Measurements from ENCODE around the gene PHKA2.

The PHKA2 gene

GRCh38 chrX:18887177-18887824 lies 96.6 kb downstream of the PHKA2 start:
- Histone ChIP-seq H3K9me3 (ENCODE audit: control insufficient read depth, low read length) (no peaks in the 10 kb centered on the region), H3K4me3 (ENCODE audit: insufficient read depth, low read depth, low read length) (peak overlapping the region; percentile 4), H3K4me1 (ENCODE audit: control insufficient read depth, insufficient read depth, low read length) (no peaks in the 10 kb centered on the region), H3K27ac (ENCODE audit: insufficient read depth, low read depth, low read length, poor library complexity, severe bottlenecking) (no peak overlapping the region), H3K36me3 (ENCODE audit: control insufficient read depth, insufficient read depth, low read length) (no peaks in the 10 kb centered on the region), H3K27me3 (ENCODE audit: control insufficient read depth, insufficient read depth, low read length, poor library complexity, severe bottlenecking) (peaks cover 10% of the 10 kb centered on the region)
- WGBS, 2 experiments, result 57 to 59% methylated on average over 25 of the region's 25 CpGs

- H3K36me3 ChIP-seq (ENCODE audit: control insufficient read depth, insufficient read depth, low read length), result no peaks in the 10 kb centered on the region
- H3K9me3 ChIP-seq (ENCODE audit: control insufficient read depth, low read length), result no peaks in the 10 kb centered on the region
- no peak overlapping the region for H3K27ac ChIP-seq (ENCODE audit: insufficient read depth, low read depth, low read length, poor library complexity, severe bottlenecking)
- WGBS, 2 experiments, result 11 to 13% methylated on average over 24 to 26 of the region's 26 CpGs
- no peaks in the 10 kb centered on the region for H3K4me1 ChIP-seq (ENCODE audit: control insufficient read depth, insufficient read depth, low read length)
- peak overlapping the region; percentile 4 for H3K4me3 ChIP-seq (ENCODE audit: insufficient read depth, low read depth, low read length)
- H3K27me3 ChIP-seq (ENCODE audit: control insufficient read depth, insufficient read depth, low read length, poor library complexity, severe bottlenecking), result peaks cover 10% of the 10 kb centered on the region
Measured at GRCh38 chrX:18886344-18887161, 97.4 kb downstream of the PHKA2 start.

GRCh38 chrX:18886005-18886343 lies 97.9 kb downstream of the PHKA2 start:
- H3K27me3 ChIP-seq (ENCODE audit: control insufficient read depth, insufficient read depth, low read length, poor library complexity, severe bottlenecking), result peaks cover 10% of the 10 kb centered on the region
- H3K9me3 ChIP-seq (ENCODE audit: control insufficient read depth, low read length), result no peaks in the 10 kb centered on the region
- WGBS, 2 experiments, result 50 to 59% methylated on average over 10 to 12 of the region's 12 CpGs
- H3K4me3 ChIP-seq (ENCODE audit: insufficient read depth, low read depth, low read length), result no peak overlapping the region
- no peak overlapping the region for H3K27ac ChIP-seq (ENCODE audit: insufficient read depth, low read depth, low read length, poor library complexity, severe bottlenecking)
- no peaks in the 10 kb centered on the region for H3K36me3 ChIP-seq (ENCODE audit: control insufficient read depth, insufficient read depth, low read length)
- no peaks in the 10 kb centered on the region for H3K4me1 ChIP-seq (ENCODE audit: control insufficient read depth, insufficient read depth, low read length)

GRCh38 chrX:18885328-18886004 lies 98.4 kb downstream of the PHKA2 start:
- 74 to 81% methylated on average over 7 to 8 of the region's 8 CpGs for WGBS, 2 experiments

GRCh38 chrX:18884916-18885315 lies 99.0 kb downstream of the PHKA2 start:
- Histone ChIP-seq H3K27me3 (ENCODE audit: control insufficient read depth, insufficient read depth, low read length, poor library complexity, severe bottlenecking) (peaks cover 10% of the 10 kb centered on the region), H3K36me3 (ENCODE audit: control insufficient read depth, insufficient read depth, low read length) (no peaks in the 10 kb centered on the region), H3K9me3 (ENCODE audit: control insufficient read depth, low read length) (no peaks in the 10 kb centered on the region), H3K4me1 (ENCODE audit: control insufficient read depth, insufficient read depth, low read length) (no peaks in the 10 kb centered on the region), H3K4me3 (ENCODE audit: insufficient read depth, low read depth, low read length) (no peak overlapping the region), H3K27ac (ENCODE audit: insufficient read depth, low read depth, low read length, poor library complexity, severe bottlenecking) (no peak overlapping the region)
- WGBS, 2 experiments, result 66% methylated on average over 4 of the region's 4 CpGs

More at GRCh38 chrX:18885328-18886004, 98.4 kb downstream of the PHKA2 start:
- Histone ChIP-seq H3K36me3 (ENCODE audit: control insufficient read depth, insufficient read depth, low read length) (no peaks in the 10 kb centered on the region), H3K9me3 (ENCODE audit: control insufficient read depth, low read length) (no peaks in the 10 kb centered on the region), H3K4me1 (ENCODE audit: control insufficient read depth, insufficient read depth, low read length) (no peaks in the 10 kb centered on the region), H3K27me3 (ENCODE audit: control insufficient read depth, insufficient read depth, low read length, poor library complexity, severe bottlenecking) (peaks cover 10% of the 10 kb centered on the region), H3K27ac (ENCODE audit: insufficient read depth, low read depth, low read length, poor library complexity, severe bottlenecking) (no peak overlapping the region), H3K4me3 (ENCODE audit: insufficient read depth, low read depth, low read length) (no peak overlapping the region)

- Histone ChIP-seq H3K9me3 (ENCODE audit: control insufficient read depth, low read length) (no peaks in the 10 kb centered on the region), H3K36me3 (ENCODE audit: control insufficient read depth, insufficient read depth, low read length) (no peaks in the 10 kb centered on the region), H3K27me3 (ENCODE audit: control insufficient read depth, insufficient read depth, low read length, poor library complexity, severe bottlenecking) (peaks cover 10% of the 10 kb centered on the region), H3K27ac (ENCODE audit: insufficient read depth, low read depth, low read length, poor library complexity, severe bottlenecking) (no peak overlapping the region), H3K4me3 (ENCODE audit: insufficient read depth, low read depth, low read length) (no peak overlapping the region), H3K4me1 (ENCODE audit: control insufficient read depth, insufficient read depth, low read length) (no peaks in the 10 kb centered on the region)
- 90 to 96% methylated on average over 16 of the region's 16 CpGs for WGBS, 2 experiments
Measured at GRCh38 chrX:18883961-18884765, 99.8 kb downstream of the PHKA2 start.

GRCh38 chrX:18883234-18883960 lies 100.5 kb downstream of the PHKA2 start:
- Histone ChIP-seq H3K27ac (ENCODE audit: insufficient read depth, low read depth, low read length, poor library complexity, severe bottlenecking) (no peak overlapping the region), H3K9me3 (ENCODE audit: control insufficient read depth, low read length) (no peaks in the 10 kb centered on the region), H3K27me3 (ENCODE audit: control insufficient read depth, insufficient read depth, low read length, poor library complexity, severe bottlenecking) (peaks cover 10% of the 10 kb centered on the region), H3K36me3 (ENCODE audit: control insufficient read depth, insufficient read depth, low read length) (no peaks in the 10 kb centered on the region), H3K4me1 (ENCODE audit: control insufficient read depth, insufficient read depth, low read length) (no peaks in the 10 kb centered on the region), H3K4me3 (ENCODE audit: insufficient read depth, low read depth, low read length) (no peak overlapping the region)
- WGBS, 2 experiments, result 85 to 87% methylated on average over 12 of the region's 12 CpGs

- H3K4me3 ChIP-seq (ENCODE audit: insufficient read depth, low read depth, low read length), result no peak overlapping the region
- WGBS, 2 experiments, result 93 to 94% methylated on average over 8 to 9 of the region's 9 CpGs
- no peaks in the 10 kb centered on the region for H3K27me3 ChIP-seq (ENCODE audit: control insufficient read depth, insufficient read depth, low read length, poor library complexity, severe bottlenecking)
- no peaks in the 10 kb centered on the region for H3K9me3 ChIP-seq (ENCODE audit: control insufficient read depth, low read length)
- H3K36me3 ChIP-seq (ENCODE audit: control insufficient read depth, insufficient read depth, low read length), result no peaks in the 10 kb centered on the region
- no peaks in the 10 kb centered on the region for H3K4me1 ChIP-seq (ENCODE audit: control insufficient read depth, insufficient read depth, low read length)
- no peak overlapping the region for H3K27ac ChIP-seq (ENCODE audit: insufficient read depth, low read depth, low read length, poor library complexity, severe bottlenecking)
Measured at GRCh38 chrX:18879144-18879543, 104.8 kb downstream of the PHKA2 start.

- Histone ChIP-seq H3K4me1 (ENCODE audit: control insufficient read depth, insufficient read depth, low read length) (no peaks in the 10 kb centered on the region), H3K4me3 (ENCODE audit: insufficient read depth, low read depth, low read length) (no peak overlapping the region)
- WGBS, 2 experiments, result 91 to 93% methylated on average over 7 of the region's 7 CpGs
Measured at GRCh38 chrX:18877469-18877868, 106.4 kb downstream of the PHKA2 start.

More at GRCh38 chrX:18877469-18877868, 106.4 kb downstream of the PHKA2 start:
- Histone ChIP-seq H3K27me3 (ENCODE audit: control insufficient read depth, insufficient read depth, low read length, poor library complexity, severe bottlenecking) (no peaks in the 10 kb centered on the region), H3K27ac (ENCODE audit: insufficient read depth, low read depth, low read length, poor library complexity, severe bottlenecking) (no peak overlapping the region), H3K9me3 (ENCODE audit: control insufficient read depth, low read length) (no peaks in the 10 kb centered on the region), H3K36me3 (ENCODE audit: control insufficient read depth, insufficient read depth, low read length) (no peaks in the 10 kb centered on the region)

Data from ectodermal cell (in vitro differentiated cells).